ENCODE results near the gene MATR3. TPM values are rescaled to one million over a fixed set of nuclear protein-coding genes. Genes with fewer than 3 reads are reported as not detected.

MATR3 gene
- total RNA-seq, 1 experiment from 2014 or later, result 145 TPM

- H3K27me3 ChIP-seq (ENCODE audit: insufficient read depth, low read depth), result no peaks in the 10 kb centered on the region
- 0 out of 2 replicates have a peak, but pooled peaks cover 7% of the 10 kb centered on the region for H3K36me3 ChIP-seq (ENCODE audit: low read depth)
- peaks cover 100% of the 10 kb centered on the region for H4K20me1 ChIP-seq (ENCODE audit: insufficient read depth)
- no peak overlapping the region for H3K27ac ChIP-seq
- no peaks in the 10 kb centered on the region for H3K9me2 ChIP-seq (ENCODE audit: insufficient read depth)
- ChIA-PET POLR2A (ENCODE audit: unreplicated experiment) (interaction anchor here (0.6 to 0.7 kb wide), 2 partner anchors 713 to 1568 kb away, joined by 5 to 16 read pairs; no protein-coding TSS in a partner anchor), CTCF (no interaction called here)
- H3K9me3 ChIP-seq (ENCODE audit: insufficient read depth, low read depth), result no peaks in the 10 kb centered on the region
- TF ChIP-seq EZH2 (IDR thresholded peaks at IDR 0.05; ENCODE audit: low read depth), result no peak
- TF ChIP-seq CTCF (conservative IDR thresholded peaks at IDR 0.05), result no peak
- peaks cover 100% of the 10 kb centered on the region for H3K79me2 ChIP-seq (ENCODE audit: low read depth)
- intact Hi-C loops (cut with micrococcal nuclease; ENCODE audit: unreplicated experiment), result no loop called here
- no TSS peak for BruUV-seq (replicated peaks)
- H3F3A ChIP-seq (ENCODE audit: insufficient read depth, low read depth), result peaks cover 32% of the 10 kb centered on the region
- H3K4me1 ChIP-seq (replicated peaks; ENCODE audit: insufficient read depth), result peaks cover 33% of the 10 kb centered on the region
- H3K4me2 ChIP-seq, result no peak overlapping the region
- no peak overlapping the region for H2AFZ ChIP-seq
- no peak overlapping the region for H3K4me3 ChIP-seq
- DNase-seq, result no peak
Observed at GRCh38 chr5:139299486-139299885, 5.9 kb downstream of the MATR3 start.

GRCh38 chr5:139301808-139302499 is 8.4 kb downstream of the MATR3 start:
- no peak overlapping the region for H3K4me3 ChIP-seq
- no peak overlapping the region for H3K27ac ChIP-seq
- H3K9me2 ChIP-seq (ENCODE audit: insufficient read depth), result no peaks in the 10 kb centered on the region
- H3K4me1 ChIP-seq (replicated peaks; ENCODE audit: insufficient read depth), result peaks cover 27% of the 10 kb centered on the region
- no peak for DNase-seq
- H4K20me1 ChIP-seq (ENCODE audit: insufficient read depth), result peaks cover 100% of the 10 kb centered on the region
- peaks cover 44% of the 10 kb centered on the region for H3F3A ChIP-seq (ENCODE audit: insufficient read depth, low read depth)
- CTCF ChIA-PET, result no interaction called here
- intact Hi-C loops (cut with micrococcal nuclease; ENCODE audit: unreplicated experiment), result no loop called here
- H3K4me2 ChIP-seq, result no peak overlapping the region
- H3K36me3 ChIP-seq (ENCODE audit: low read depth), result 0 out of 2 replicates have a peak, but pooled peaks cover 16% of the 10 kb centered on the region
- no TSS peak for BruUV-seq (replicated peaks)
- no peaks in the 10 kb centered on the region for H3K27me3 ChIP-seq (ENCODE audit: insufficient read depth, low read depth)
- H2AFZ ChIP-seq, result no peak overlapping the region
- POLR2A ChIA-PET (ENCODE audit: unreplicated experiment), result interaction anchor here (0.6 kb wide), 1 partner anchor 9 kb away, joined by 7 read pairs; no protein-coding TSS in a partner anchor
- H3K79me2 ChIP-seq (ENCODE audit: low read depth), result peaks cover 100% of the 10 kb centered on the region
- H3K9me3 ChIP-seq (ENCODE audit: insufficient read depth, low read depth), result no peaks in the 10 kb centered on the region
- TF ChIP-seq CTCF (conservative IDR thresholded peaks at IDR 0.05) (no peak), EZH2 (IDR thresholded peaks at IDR 0.05; ENCODE audit: low read depth) (no peak)

- Histone ChIP-seq H3K4me1 (replicated peaks; ENCODE audit: insufficient read depth) (peaks cover 30% of the 10 kb centered on the region), H3K9me3 (ENCODE audit: insufficient read depth, low read depth) (no peaks in the 10 kb centered on the region), H2AFZ (no peak overlapping the region), H3F3A (ENCODE audit: insufficient read depth, low read depth) (peaks cover 48% of the 10 kb centered on the region), H3K36me3 (ENCODE audit: low read depth) (0 out of 2 replicates have a peak, but pooled peaks cover 10% of the 10 kb centered on the region), H3K79me2 (ENCODE audit: low read depth) (peaks cover 100% of the 10 kb centered on the region), H3K27ac (0 out of 2 replicates have a peak overlapping the region, but pooled peaks have one; percentile 23), H3K4me2 (no peak overlapping the region), H3K4me3 (no peak overlapping the region), H3K9me2 (ENCODE audit: insufficient read depth) (no peaks in the 10 kb centered on the region), H4K20me1 (ENCODE audit: insufficient read depth) (peaks cover 100% of the 10 kb centered on the region), H3K27me3 (ENCODE audit: insufficient read depth, low read depth) (no peaks in the 10 kb centered on the region)
- no TSS peak for BruUV-seq (replicated peaks)
- ChIA-PET CTCF (no interaction called here), POLR2A (ENCODE audit: unreplicated experiment) (interaction anchor here (0.6 to 0.7 kb wide), 2 partner anchors 10 to 14 kb away, joined by 6 to 7 read pairs; no protein-coding TSS in a partner anchor)
- no peak for DNase-seq
- TF ChIP-seq CTCF (conservative IDR thresholded peaks at IDR 0.05) (no peak), EZH2 (IDR thresholded peaks at IDR 0.05; ENCODE audit: low read depth) (no peak)
- intact Hi-C loops (cut with micrococcal nuclease; ENCODE audit: unreplicated experiment), result no loop called here
Observed at GRCh38 chr5:139304391-139305324, 11.1 kb downstream of the MATR3 start.
